ENCODE data around the gene IPPK.

The IPPK gene

DNA sequence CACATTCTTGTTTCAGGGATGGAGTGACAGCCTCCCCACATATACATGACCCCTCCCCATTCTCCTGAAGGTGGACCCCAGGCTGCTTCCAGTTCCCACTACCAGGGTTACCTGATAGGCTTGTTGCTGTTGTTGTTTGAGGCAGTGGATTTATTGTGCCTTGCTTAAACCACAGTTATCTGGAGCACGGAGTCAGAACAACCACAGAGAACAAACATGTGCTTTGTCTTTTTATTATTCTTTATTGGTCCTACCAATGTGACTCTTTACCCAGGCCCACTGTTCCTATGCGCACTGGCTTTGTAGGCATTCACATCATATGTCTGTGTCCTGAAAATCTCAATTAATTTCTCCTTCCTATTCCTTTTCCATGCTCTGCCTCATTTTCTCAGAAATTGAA is 41.2 kb upstream of the IPPK start:
- TF ChIP-seq, protein P1, sequence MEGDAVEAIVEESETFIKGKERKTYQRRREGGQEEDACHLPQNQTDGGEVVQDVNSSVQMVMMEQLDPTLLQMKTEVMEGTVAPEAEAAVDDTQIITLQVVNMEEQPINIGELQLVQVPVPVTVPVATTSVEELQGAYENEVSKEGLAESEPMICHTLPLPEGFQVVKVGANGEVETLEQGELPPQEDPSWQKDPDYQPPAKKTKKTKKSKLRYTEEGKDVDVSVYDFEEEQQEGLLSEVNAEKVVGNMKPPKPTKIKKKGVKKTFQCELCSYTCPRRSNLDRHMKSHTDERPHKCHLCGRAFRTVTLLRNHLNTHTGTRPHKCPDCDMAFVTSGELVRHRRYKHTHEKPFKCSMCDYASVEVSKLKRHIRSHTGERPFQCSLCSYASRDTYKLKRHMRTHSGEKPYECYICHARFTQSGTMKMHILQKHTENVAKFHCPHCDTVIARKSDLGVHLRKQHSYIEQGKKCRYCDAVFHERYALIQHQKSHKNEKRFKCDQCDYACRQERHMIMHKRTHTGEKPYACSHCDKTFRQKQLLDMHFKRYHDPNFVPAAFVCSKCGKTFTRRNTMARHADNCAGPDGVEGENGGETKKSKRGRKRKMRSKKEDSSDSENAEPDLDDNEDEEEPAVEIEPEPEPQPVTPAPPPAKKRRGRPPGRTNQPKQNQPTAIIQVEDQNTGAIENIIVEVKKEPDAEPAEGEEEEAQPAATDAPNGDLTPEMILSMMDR (IDR thresholded peaks at IDR 0.05; ENCODE audit: insufficient read depth, low read depth, low read length, missing control alignments), result no peak
- H3K4me3 ChIP-seq (ENCODE audit: low read depth, low read length), result no peak overlapping the region
- no peak for DNase-seq (ENCODE audit: low read depth)

DNA sequence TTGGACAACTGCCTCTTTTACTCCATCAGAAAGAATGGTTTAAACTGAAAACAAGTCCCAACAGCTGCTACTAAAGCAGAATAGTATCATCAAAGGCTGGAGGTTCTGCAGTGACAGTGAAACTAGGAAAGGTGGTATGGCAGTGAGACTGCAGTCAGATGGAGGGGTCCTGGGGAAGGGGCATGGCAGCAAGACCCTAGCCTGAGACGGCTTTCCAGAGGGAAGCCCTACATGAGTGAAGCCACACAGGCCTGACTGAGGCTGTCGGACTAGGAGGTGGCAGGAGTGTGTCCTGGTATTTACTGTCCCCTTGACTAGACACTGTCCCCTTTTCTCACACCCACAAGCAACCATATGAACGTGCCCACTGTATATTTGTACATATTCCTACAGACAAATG is 40.4 kb upstream of the IPPK start:
- DNase-seq (ENCODE audit: low read depth), result no peak
- TF ChIP-seq, protein P1 (IDR thresholded peaks at IDR 0.05; ENCODE audit: insufficient read depth, low read depth, low read length, missing control alignments), result no peak
- H3K4me3 ChIP-seq (ENCODE audit: low read depth, low read length), result no peak overlapping the region

DNA sequence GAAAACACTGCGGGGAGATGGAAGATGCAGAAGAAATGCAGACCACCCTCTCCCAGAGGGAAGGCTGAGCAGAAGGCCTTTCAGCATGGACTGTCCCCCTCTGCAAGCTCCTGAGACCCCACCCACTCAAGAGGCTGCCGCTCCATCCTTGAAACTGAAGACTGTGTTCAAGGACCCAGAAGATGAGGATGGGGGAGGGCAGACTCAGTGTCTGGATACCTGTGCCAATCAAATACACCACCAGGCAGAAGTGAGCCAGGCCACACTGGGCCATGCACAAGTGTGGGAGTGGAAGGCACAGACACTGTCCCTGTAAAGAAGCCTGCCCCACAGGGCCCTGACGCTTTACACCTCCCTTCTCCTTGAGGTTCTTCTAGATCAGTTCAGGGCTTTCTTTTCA is 40.0 kb upstream of the IPPK start:
- DNase-seq (ENCODE audit: low read depth), result no peak
- TF ChIP-seq, protein P1 (IDR thresholded peaks at IDR 0.05; ENCODE audit: insufficient read depth, low read depth, low read length, missing control alignments), result no peak
- H3K4me3 ChIP-seq (ENCODE audit: low read depth, low read length), result no peak overlapping the region

DNA sequence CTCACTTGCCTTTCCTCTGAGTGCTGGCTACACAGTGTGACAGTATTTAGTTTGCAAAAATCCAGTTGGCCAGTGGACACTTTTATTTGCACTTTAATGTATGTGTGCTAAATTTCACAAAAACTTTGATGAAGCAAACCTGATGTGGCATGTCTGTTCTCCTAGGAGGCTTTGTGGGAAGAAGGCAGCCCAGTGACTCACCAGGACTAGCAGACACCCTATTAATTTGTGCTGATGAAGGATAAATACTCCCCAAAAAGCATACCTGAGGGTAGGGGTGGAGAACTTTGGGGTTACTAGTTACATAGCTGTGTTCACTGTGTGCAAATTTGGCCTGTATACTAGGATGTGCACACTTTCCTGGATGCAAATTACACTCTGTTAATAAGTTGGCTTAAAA is 39.3 kb upstream of the IPPK start:
- no peak overlapping the region for H3K4me3 ChIP-seq (ENCODE audit: low read depth, low read length)
- no peak for DNase-seq (ENCODE audit: low read depth)
- TF ChIP-seq, protein P1 (IDR thresholded peaks at IDR 0.05; ENCODE audit: insufficient read depth, low read depth, low read length, missing control alignments), result no peak

DNA sequence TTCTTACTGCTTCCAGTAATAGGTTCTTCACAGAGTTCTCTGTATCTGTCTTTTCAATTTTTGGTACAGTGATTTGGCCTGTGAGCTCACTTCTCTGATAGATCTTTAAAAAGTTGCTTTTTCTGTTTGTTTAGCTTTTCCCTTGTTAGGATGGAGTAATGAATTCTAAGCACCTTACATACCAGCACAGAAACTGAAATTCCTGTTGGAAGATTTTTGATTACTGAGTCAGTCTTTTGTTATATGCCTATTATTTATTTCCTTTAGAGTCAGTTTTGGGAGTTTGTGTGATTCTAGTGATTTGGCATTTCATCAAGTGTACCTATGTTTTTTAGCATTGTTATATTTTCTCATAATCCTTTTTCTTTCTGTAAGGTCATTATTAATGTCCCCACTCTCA is 37.6 kb upstream of the IPPK start:
- DNase-seq (ENCODE audit: low read depth), result no peak
- no peak overlapping the region for H3K4me3 ChIP-seq (ENCODE audit: low read depth, low read length)
- TF ChIP-seq, protein P1 (IDR thresholded peaks at IDR 0.05; ENCODE audit: insufficient read depth, low read depth, low read length, missing control alignments), result no peak

DNA sequence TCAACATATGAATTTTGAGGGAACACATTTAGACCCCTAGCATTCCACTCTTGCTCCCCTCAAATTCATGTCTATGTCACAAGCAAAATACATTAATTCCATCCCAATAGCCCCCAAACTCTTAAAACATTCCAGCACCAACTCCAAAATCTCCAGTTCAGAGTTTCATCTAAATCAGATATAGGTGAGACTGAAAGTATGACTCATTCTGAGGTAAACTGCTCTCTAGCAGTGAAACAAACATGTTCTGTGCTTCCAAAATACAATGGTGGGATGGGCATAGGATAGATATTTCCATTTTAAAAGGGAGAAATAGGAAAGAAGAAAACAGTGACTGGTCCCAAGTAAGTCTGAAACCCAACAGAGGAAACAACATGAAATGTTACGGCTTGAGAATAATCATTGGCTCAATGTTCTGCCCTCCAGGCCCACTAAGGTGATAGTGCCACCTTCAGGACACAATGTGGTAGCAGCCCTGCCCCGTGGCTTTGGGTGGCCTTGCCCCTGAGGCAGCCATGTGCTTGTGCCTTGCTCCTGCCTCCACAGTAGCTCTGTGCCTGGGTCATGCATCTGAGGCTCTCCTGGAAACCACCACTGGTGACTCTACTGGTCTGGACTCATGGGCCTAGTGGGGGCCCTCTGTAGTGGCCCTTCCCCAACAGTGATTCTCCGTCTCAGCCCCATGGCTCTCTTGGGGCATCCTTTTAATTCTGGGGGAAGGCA is 36.4 kb upstream of the IPPK start:
- DNase-seq (ENCODE audit: low read depth), result peak; percentile 62
- H3K4me3 ChIP-seq (ENCODE audit: low read depth, low read length), result no peak overlapping the region
- TF ChIP-seq, protein P1 (IDR thresholded peaks at IDR 0.05; ENCODE audit: insufficient read depth, low read depth, low read length, missing control alignments), result peak; percentile 62

DNA sequence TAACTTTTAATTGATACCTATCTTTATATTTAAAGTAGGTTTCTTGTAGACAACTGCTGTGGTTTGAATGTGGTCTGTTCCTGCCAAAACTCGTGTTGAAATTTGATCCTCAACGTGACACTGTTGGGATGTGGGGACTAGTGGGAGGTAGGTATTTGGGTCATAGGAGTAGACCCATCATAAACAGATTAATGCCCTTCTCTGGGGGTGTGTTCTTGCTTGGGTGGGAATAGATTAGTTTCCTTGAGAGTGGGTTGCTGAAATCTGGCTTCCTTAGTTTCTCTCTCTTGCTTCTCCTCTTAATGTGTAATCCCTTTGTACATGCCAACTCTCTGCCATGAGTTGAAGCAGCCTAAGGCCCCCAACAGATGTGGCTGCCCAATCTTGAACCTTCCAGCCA is 34.6 kb upstream of the IPPK start:
- H3K4me3 ChIP-seq (ENCODE audit: low read depth, low read length), result no peak overlapping the region
- TF ChIP-seq, protein P1 (IDR thresholded peaks at IDR 0.05; ENCODE audit: insufficient read depth, low read depth, low read length, missing control alignments), result no peak
- DNase-seq (ENCODE audit: low read depth), result no peak

Measured in GM12865 (cell line).